22Rv1 (cell line): ENCODE measurements around the gene LYST.

Experiments
- CTCF ChIP-seq: fragments of 450-650 bp; IDR thresholded peaks from 2 replicates; pipeline ENCODE4 v1.5.1; 2017; ENCODE audit warnings: mild to moderate bottlenecking
- ZFX ChIP-seq: fragments of 450-650 bp; IDR thresholded peaks from 2 replicates; pipeline ENCODE4 v1.6.1; 2017; ENCODE audit warnings: antibody characterized with exemption, borderline replicate concordance

GRCh38 chr1:235883261-235883927, 16.7 kb upstream of the LYST start:
- TF ChIP-seq CTCF (no peak), ZFX (no peak)
